Neural cell (in vitro differentiated cells): ENCODE measurements around the gene UBAP2L. TPM values are rescaled to one million over a fixed set of nuclear protein-coding genes. Genes with fewer than 3 reads are reported as not detected.

Experiments used
- H2AFZ ChIP-seq: fragments of 200-600, 300-800 bp; sonication (generic), shearing (Covaris generic); 2 replicates; pipeline ENCODE4 v1.6.0; 2014; ENCODE audit warnings: low read depth, mild to moderate bottlenecking, antibody characterized with exemption, low read length, moderate library complexity
- H3F3A ChIP-seq: fragments of 200-600 bp; shearing (Covaris generic); 2 replicates; pipeline ENCODE4 v1.6.1; 2016; ENCODE audit warnings: mild to moderate bottlenecking, moderate library complexity, mixed read lengths, antibody characterized with exemption, low read length; ENCODE audit not compliant: insufficient read depth, poor library complexity, severe bottlenecking
- H3K27ac ChIP-seq: fragments of 200-600, 300-800 bp; sonication (generic), shearing (Covaris generic); 2 replicates; pipeline ENCODE4 v1.5.1; 2014; ENCODE audit warnings: mild to moderate bottlenecking, low read length, moderate library complexity
- H3K27me3 ChIP-seq: fragments of 300-800, 200-600 bp; sonication (generic), shearing (Covaris generic); 2 replicates; pipeline ENCODE4 v1.6.0; 2014; ENCODE audit warnings: mild to moderate bottlenecking, low read depth, low read length, moderate library complexity; ENCODE audit not compliant: insufficient read depth
- H3K36me3 ChIP-seq: fragments of 300-800, 200-600 bp; sonication (generic), shearing (Covaris generic); 2 replicates; pipeline ENCODE4 v1.5.1; 2014; ENCODE audit warnings: mild to moderate bottlenecking, antibody characterized with exemption, low read length, moderate library complexity; ENCODE audit not compliant: insufficient read depth
- H3K4me2 ChIP-seq: fragments of 300-800, 200-600 bp; sonication (generic), shearing (Covaris generic); 2 replicates; pipeline ENCODE4 v1.6.0; 2014; ENCODE audit warnings: mild to moderate bottlenecking, low read length
- H3K4me3 ChIP-seq: fragments of 300-800, 200-600 bp; sonication (generic), shearing (Covaris generic); 2 replicates; pipeline ENCODE4 v1.5.1; 2014; ENCODE audit warnings: mild to moderate bottlenecking, low read length, moderate library complexity
- H3K79me2 ChIP-seq: fragments of 200-600 bp; shearing (Covaris generic); replicated peaks from 2 replicates; pipeline ENCODE4 v1.6.0; 2014; ENCODE audit warnings: mild to moderate bottlenecking, low read length, moderate library complexity; ENCODE audit not compliant: insufficient read depth
- H3K9ac ChIP-seq: fragments of 300-800, 200-600 bp; sonication (generic), shearing (Covaris generic); 2 replicates; pipeline ENCODE4 v1.6.1; 2016; ENCODE audit warnings: mild to moderate bottlenecking, low read length, mixed read lengths
- H3K9me2 ChIP-seq: fragments of 200-600 bp; shearing (Covaris generic); 2 replicates; pipeline ENCODE4 v1.6.1; 2016; ENCODE audit warnings: mild to moderate bottlenecking, low read length, mixed read lengths; ENCODE audit not compliant: insufficient read depth
- H3K9me3 ChIP-seq: fragments of 200-600, 300-800 bp; sonication (generic), shearing (Covaris generic); 2 replicates; pipeline ENCODE4 v1.6.1; 2016; ENCODE audit warnings: mild to moderate bottlenecking, mixed run types, low read length, moderate library complexity, mixed read lengths
- H4K20me1 ChIP-seq: fragments of 200-600 bp; shearing (Covaris generic); 2 replicates; pipeline ENCODE4 v1.6.1; 2016; ENCODE audit warnings: mild to moderate bottlenecking, mixed run types; ENCODE audit not compliant: insufficient read depth
- CTCF ChIP-seq: fragments of 450-650 bp; IDR thresholded peaks from 2 replicates; pipeline ENCODE4 v1.5.1; 2014; ENCODE audit warnings: antibody characterized with exemption, mild to moderate bottlenecking, moderate library complexity; ENCODE audit not compliant: poor library complexity, severe bottlenecking
- EP300 ChIP-seq: fragments of 450-650 bp; conservative IDR thresholded peaks from 2 replicates; pipeline ENCODE4 v1.6.1; 2014; ENCODE audit warnings: antibody characterized with exemption, mild to moderate bottlenecking, moderate library complexity; ENCODE audit not compliant: poor library complexity, severe bottlenecking
- EZH2 ChIP-seq: fragments of 200-600, 300-800 bp; shearing (Covaris generic), sonication (generic); IDR thresholded peaks from 2 replicates; pipeline ENCODE4 v1.6.1; 2014; ENCODE audit warnings: antibody characterized with exemption, low read length, borderline replicate concordance, mild to moderate bottlenecking; ENCODE audit not compliant: insufficient read depth, poor library complexity, severe bottlenecking
- MXI1 ChIP-seq: fragments of 450-650 bp; conservative IDR thresholded peaks from 2 replicates; pipeline ENCODE4 v1.6.1; 2014; ENCODE audit warnings: antibody characterized with exemption, mild to moderate bottlenecking; ENCODE audit not compliant: poor library complexity, severe bottlenecking
- POLR2AphosphoS5 ChIP-seq: IDR thresholded peaks from 2 replicates; pipeline ENCODE4 v1.6.1; 2012
- RAD21 ChIP-seq: fragments of 450-650 bp; conservative IDR thresholded peaks from 2 replicates; pipeline ENCODE4 v1.6.1; 2014; ENCODE audit warnings: antibody characterized with exemption, mild to moderate bottlenecking, moderate library complexity
- REST ChIP-seq: IDR thresholded peaks from 2 replicates; pipeline ENCODE4 v1.6.1; 2012; ENCODE audit warnings: borderline replicate concordance
- SMC3 ChIP-seq: fragments of 450-650 bp; conservative IDR thresholded peaks from 2 replicates; pipeline ENCODE4 v1.6.1; 2014; ENCODE audit warnings: antibody characterized with exemption, mild to moderate bottlenecking, moderate library complexity; ENCODE audit not compliant: poor library complexity
- TAF1 ChIP-seq: IDR thresholded peaks from 2 replicates; pipeline ENCODE4 v1.6.1; 2012; ENCODE audit warnings: low read depth
- polyA plus RNA-seq: library from polyadenylated mRNA; depleted of rRNA; stranded (reverse); fragments of >200 nt; gene quantifications from 2 replicates; pipeline ENCODE4 v1.2.3, GENCODE V29; 2014

UBAP2L gene
- polyA plus RNA-seq, 1 donor from 2014 or later, result 44.7 TPM

GRCh38 chr1:154192476-154192875 is 28.3 kb upstream of the UBAP2L start:
- Histone ChIP-seq H3K27me3 (no peaks in the 10 kb centered on the region), H3K4me3 (no peak overlapping the region), H3K36me3 (no peaks in the 10 kb centered on the region), H3K27ac (no peak overlapping the region), H3K9me3 (no peaks in the 10 kb centered on the region), H3F3A (no peaks in the 10 kb centered on the region), H4K20me1 (no peaks in the 10 kb centered on the region), H2AFZ (no peak overlapping the region), H3K4me2 (no peak overlapping the region), H3K9ac (no peak overlapping the region), H3K79me2 (no peaks in the 10 kb centered on the region), H3K9me2 (no peaks in the 10 kb centered on the region)
- no peak for TF ChIP-seq RAD21
- no peak for TF ChIP-seq POLR2AphosphoS5
- TF ChIP-seq EP300, result no peak

GRCh38 chr1:154193821-154194220 is 26.9 kb upstream of the UBAP2L start:
- H3K27ac ChIP-seq, result no peak overlapping the region
- no peak overlapping the region for H2AFZ ChIP-seq
- H3K9me2 ChIP-seq, result no peaks in the 10 kb centered on the region
- H3K27me3 ChIP-seq, result no peaks in the 10 kb centered on the region
- no peaks in the 10 kb centered on the region for H3K79me2 ChIP-seq
- no peak for TF ChIP-seq POLR2AphosphoS5
- TF ChIP-seq TAF1, result no peak
- no peak for TF ChIP-seq CTCF
- no peak for TF ChIP-seq RAD21
- no peak for TF ChIP-seq EZH2
- TF ChIP-seq REST, result no peak
- no peak for TF ChIP-seq MXI1
- no peak for TF ChIP-seq SMC3
- TF ChIP-seq EP300, result no peak
- H3K36me3 ChIP-seq, result no peaks in the 10 kb centered on the region
- no peaks in the 10 kb centered on the region for H3K9me3 ChIP-seq
- H3K9ac ChIP-seq, result no peak overlapping the region
- no peaks in the 10 kb centered on the region for H3F3A ChIP-seq
- no peak overlapping the region for H3K4me2 ChIP-seq
- H3K4me3 ChIP-seq, result no peak overlapping the region
- no peaks in the 10 kb centered on the region for H4K20me1 ChIP-seq
